GM12872 (cell line): ENCODE results near the gene ZNF487.

Experiments
- CTCF ChIP-seq: IDR thresholded peaks from 3 replicates; pipeline ENCODE4 v1.5.1; 2011; ENCODE audit warnings: low read depth, mild to moderate bottlenecking, low read length, moderate library complexity; ENCODE audit not compliant: insufficient read depth

ZNF487 gene

GRCh38 chr10:43393606-43394360 lies 43.1 kb upstream of the ZNF487 start:
- TF ChIP-seq CTCF: no peak

- TF ChIP-seq CTCF: no peak
These were observed 42.0 kb upstream of the ZNF487 start for GRCh38 chr10:43394868-43395267.

- TF ChIP-seq CTCF: no peak
These were observed 41.3 kb upstream of the ZNF487 start for GRCh38 chr10:43395571-43396060.

- TF ChIP-seq CTCF: no peak
These were observed 40.6 kb upstream of the ZNF487 start for GRCh38 chr10:43396061-43396927.

GRCh38 chr10:43396928-43397624 lies 39.8 kb upstream of the ZNF487 start:
- no peak for TF ChIP-seq CTCF

- TF ChIP-seq CTCF: no peak
These were observed 38.0 kb upstream of the ZNF487 start for GRCh38 chr10:43398939-43399319.
